ENCODE data around the gene GPX6. TPM values are rescaled to one million over a fixed set of nuclear protein-coding genes. Genes with fewer than 3 reads are reported as not detected.

Gene GPX6, protein sequence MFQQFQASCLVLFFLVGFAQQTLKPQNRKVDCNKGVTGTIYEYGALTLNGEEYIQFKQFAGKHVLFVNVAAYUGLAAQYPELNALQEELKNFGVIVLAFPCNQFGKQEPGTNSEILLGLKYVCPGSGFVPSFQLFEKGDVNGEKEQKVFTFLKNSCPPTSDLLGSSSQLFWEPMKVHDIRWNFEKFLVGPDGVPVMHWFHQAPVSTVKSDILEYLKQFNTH
- total RNA-seq = not detected

GRCh38 chr6:28515676-28516075, at the start of gene GPX6:
Gene GPX6 (minus strand): TSS chr6:28515793. CDS start chr6:28515743, 50 bp downstream.
- 17 to 30% methylated on average over 2 to 4 of the region's 4 CpGs for WGBS, 2 donors (ENCODE audit: low coverage in 1 of 2)
- no peak for DNase-seq
- Histone ChIP-seq H3K4me3 (no peak within 1 kb of the TSS), H3K9me3 (no peaks in the 10 kb centered on the region), H3K27ac (no peak within 1 kb of the TSS), H3K27me3 (peaks cover 12% of the 10 kb centered on the region), H3K36me3 (no peaks in the 10 kb centered on the region), H3K4me1 (no peaks in the 10 kb centered on the region)
- TF ChIP-seq POLR2AphosphoS5 (IDR thresholded peaks at IDR 0.05) (no peak), POLR2A (IDR thresholded peaks at IDR 0.05) (no peak), EP300 (IDR thresholded peaks at IDR 0.05; ENCODE audit: low read depth) (no peak)
- TF ChIP-seq, protein P1, sequence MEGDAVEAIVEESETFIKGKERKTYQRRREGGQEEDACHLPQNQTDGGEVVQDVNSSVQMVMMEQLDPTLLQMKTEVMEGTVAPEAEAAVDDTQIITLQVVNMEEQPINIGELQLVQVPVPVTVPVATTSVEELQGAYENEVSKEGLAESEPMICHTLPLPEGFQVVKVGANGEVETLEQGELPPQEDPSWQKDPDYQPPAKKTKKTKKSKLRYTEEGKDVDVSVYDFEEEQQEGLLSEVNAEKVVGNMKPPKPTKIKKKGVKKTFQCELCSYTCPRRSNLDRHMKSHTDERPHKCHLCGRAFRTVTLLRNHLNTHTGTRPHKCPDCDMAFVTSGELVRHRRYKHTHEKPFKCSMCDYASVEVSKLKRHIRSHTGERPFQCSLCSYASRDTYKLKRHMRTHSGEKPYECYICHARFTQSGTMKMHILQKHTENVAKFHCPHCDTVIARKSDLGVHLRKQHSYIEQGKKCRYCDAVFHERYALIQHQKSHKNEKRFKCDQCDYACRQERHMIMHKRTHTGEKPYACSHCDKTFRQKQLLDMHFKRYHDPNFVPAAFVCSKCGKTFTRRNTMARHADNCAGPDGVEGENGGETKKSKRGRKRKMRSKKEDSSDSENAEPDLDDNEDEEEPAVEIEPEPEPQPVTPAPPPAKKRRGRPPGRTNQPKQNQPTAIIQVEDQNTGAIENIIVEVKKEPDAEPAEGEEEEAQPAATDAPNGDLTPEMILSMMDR (IDR thresholded peaks at IDR 0.05) = no peak
- intact Hi-C loops (cut with DNase I; ENCODE audit: low total_unique reads) = no loop called here
- in situ Hi-C loops (cut with MboI; ENCODE audit: low pct_ligation_motif_present in 1 of 4, low pct_unique_long_range_greater_than_20kb in 1 of 4, low sequenced_read_pairs in 3 of 4) = no loop called here

DNA sequence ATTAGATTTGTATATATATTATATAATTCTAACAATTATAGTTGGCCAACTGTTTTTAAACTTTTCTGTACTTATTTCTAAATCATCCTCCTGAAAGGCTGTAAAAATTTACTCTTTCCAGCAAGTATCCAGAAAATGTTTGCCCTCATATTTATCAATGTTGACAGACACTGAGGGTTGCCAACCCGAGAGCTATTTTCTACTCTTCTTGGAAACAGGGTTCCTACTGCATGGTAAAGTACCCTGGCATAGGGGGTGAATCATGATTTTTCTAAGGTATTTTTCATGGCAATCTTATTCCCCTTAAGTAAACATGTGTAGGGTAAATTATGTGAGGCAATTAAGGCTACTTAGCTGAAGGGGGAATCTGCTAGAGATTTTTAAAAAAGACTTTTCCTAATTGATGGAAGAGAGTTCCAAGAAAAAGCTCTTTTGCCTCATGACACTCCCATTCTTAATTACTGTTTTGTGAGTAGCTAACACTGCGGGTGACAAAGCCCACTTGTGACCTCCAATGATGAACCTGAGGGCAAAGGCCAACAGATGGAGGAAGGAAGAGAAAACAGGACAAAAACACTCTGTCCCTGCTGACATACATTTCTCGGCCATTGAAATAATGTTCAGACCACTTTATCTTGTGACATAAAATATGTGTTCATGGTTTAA, 48.0 kb upstream of the GPX6 start:
- WGBS, 2 donors (ENCODE audit: low coverage in 1 of 2) = 41 to 44% methylated on average over 3 of the region's 3 CpGs
- Histone ChIP-seq H3K36me3 (no peaks in the 10 kb centered on the region), H3K4me1 (no peaks in the 10 kb centered on the region), H3K27me3 (peaks cover 38% of the 10 kb centered on the region), H3K4me3 (no peak overlapping the region), H3K27ac (no peak overlapping the region), H3K9me3 (no peaks in the 10 kb centered on the region)
- in situ Hi-C loops (cut with MboI; ENCODE audit: low pct_ligation_motif_present in 1 of 4, low pct_unique_long_range_greater_than_20kb in 1 of 4, low sequenced_read_pairs in 3 of 4) (no loop called here), intact Hi-C loops (cut with DNase I; ENCODE audit: low total_unique reads) (no loop called here)
- DNase-seq = no peak
- TF ChIP-seq POLR2AphosphoS5 (IDR thresholded peaks at IDR 0.05) (no peak), POLR2A (IDR thresholded peaks at IDR 0.05) (no peak), EP300 (IDR thresholded peaks at IDR 0.05; ENCODE audit: low read depth) (no peak)
- TF ChIP-seq, protein P1 (IDR thresholded peaks at IDR 0.05) = no peak

DNA sequence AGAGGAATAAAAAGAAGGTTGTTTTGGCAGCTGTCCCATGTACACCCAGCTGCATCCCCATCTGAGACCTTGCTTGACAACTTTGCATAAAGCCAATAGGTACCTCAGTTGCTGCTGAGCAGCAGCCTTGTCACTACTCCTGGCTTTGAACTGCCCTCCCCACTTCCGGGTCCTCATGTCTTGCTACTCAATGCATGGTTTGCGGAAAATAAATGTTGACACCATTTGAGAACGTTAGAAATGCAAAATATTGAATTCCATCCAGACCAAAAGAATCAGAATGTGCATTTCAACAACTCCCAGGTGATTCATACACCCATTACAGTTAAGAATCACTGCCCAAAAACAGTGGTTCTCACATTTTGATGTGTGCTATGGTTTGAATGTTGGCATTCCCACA, 43.0 kb upstream of the GPX6 start:
- no peaks in the 10 kb centered on the region for H3K36me3 ChIP-seq
- 58 to 64% methylated on average over 3 of the region's 3 CpGs for whole genome bisulfite sequencing, 2 donors (ENCODE audit: low coverage in 1 of 2)
- no peaks in the 10 kb centered on the region for H3K4me1 ChIP-seq
- H3K27me3 ChIP-seq = peaks cover 33% of the 10 kb centered on the region
- in situ Hi-C loops (cut with MboI; ENCODE audit: low pct_ligation_motif_present in 1 of 4, low pct_unique_long_range_greater_than_20kb in 1 of 4, low sequenced_read_pairs in 3 of 4) (no loop called here), intact Hi-C loops (cut with DNase I; ENCODE audit: low total_unique reads) (no loop called here)
- no peak overlapping the region for H3K4me3 ChIP-seq
- H3K9me3 ChIP-seq = no peaks in the 10 kb centered on the region
- TF ChIP-seq POLR2AphosphoS5 (IDR thresholded peaks at IDR 0.05) (no peak), EP300 (IDR thresholded peaks at IDR 0.05; ENCODE audit: low read depth) (no peak), POLR2A (IDR thresholded peaks at IDR 0.05) (no peak)
- TF ChIP-seq, protein P1 (IDR thresholded peaks at IDR 0.05) = no peak
- DNase-seq = no peak
- no peak overlapping the region for H3K27ac ChIP-seq

- WGBS, 2 donors (ENCODE audit: low coverage in 1 of 2) = 58% methylated on average over 2 of the region's 2 CpGs; no CpG with 5 or more reads in 1 of the 2 donors
- Histone ChIP-seq H3K36me3 (no peaks in the 10 kb centered on the region), H3K9me3 (no peaks in the 10 kb centered on the region), H3K4me3 (no peak overlapping the region), H3K27me3 (peaks cover 59% of the 10 kb centered on the region), H3K4me1 (no peaks in the 10 kb centered on the region), H3K27ac (no peak overlapping the region)
- intact Hi-C loops (cut with DNase I; ENCODE audit: low total_unique reads) (no loop called here), in situ Hi-C loops (cut with MboI; ENCODE audit: low pct_ligation_motif_present in 1 of 4, low pct_unique_long_range_greater_than_20kb in 1 of 4, low sequenced_read_pairs in 3 of 4) (no loop called here)
- no peak for TF ChIP-seq POLR2AphosphoS5 (IDR thresholded peaks at IDR 0.05)
- TF ChIP-seq EP300 (IDR thresholded peaks at IDR 0.05; ENCODE audit: low read depth) = no peak
- TF ChIP-seq, protein P1 (IDR thresholded peaks at IDR 0.05) = no peak
- no peak for TF ChIP-seq POLR2A (IDR thresholded peaks at IDR 0.05)
- no peak for DNase-seq
Measured at GRCh38 chr6:28555136-28555535, 39.5 kb upstream of the GPX6 start.
